Measurements from ENCODE around the gene GPR89A.
"Not testable (repeated sequence)": the region's sequence is repeated elsewhere in the genome, so short reads cannot be mapped to it uniquely, and the experiment has no call there.

- TF ChIP-seq POLR2A, CTCF (IDR thresholded peaks at IDR 0.05): not testable (repeated sequence)
Observed at GRCh38 chr1:145592347-145592746, 15.4 kb upstream of the GPR89A start.

Data from esophagus squamous epithelium (tissue), 4 donors.